Measurements from ENCODE around the gene ACSM3. TPM values are rescaled to one million over a fixed set of nuclear protein-coding genes. Genes with fewer than 3 reads are reported as not detected.

Gene ACSM3
- total and polyA plus RNA-seq, 2 experiments from 2014 or later = 5.7 to 8.7 TPM

GRCh38 chr16:20803192-20803560 lies 39.4 kb downstream of the ACSM3 start:
- H3K4me3 Mint-ChIP-seq = no peak overlapping the region
- no peaks in the 10 kb centered on the region for H3K36me3 ChIP-seq (ENCODE audit: insufficient read depth)

More at GRCh38 chr16:20803192-20803560, 39.4 kb downstream of the ACSM3 start:
- DNase-seq (ENCODE audit: low spot score) (no peak), ATAC-seq (no peak)
- peaks cover 13% of the 10 kb centered on the region; the same call in 2 of the 3 replicates for H3K4me1 Mint-ChIP-seq
- H3K4me2 ChIP-seq = no peak overlapping the region
- no peaks in the 10 kb centered on the region for H3K27me3 ChIP-seq (ENCODE audit: insufficient read depth)
- H3K4me1 ChIP-seq (ENCODE audit: insufficient read depth) = peaks cover 5% of the 10 kb centered on the region; the same call in 1 of the 2 replicates
- peaks cover 5% of the 10 kb centered on the region for H3K27me3 Mint-ChIP-seq (ENCODE audit: insufficient read depth, low read depth, poor library complexity)
- no peaks in the 10 kb centered on the region for H3K79me2 ChIP-seq (replicated peaks; ENCODE audit: insufficient read depth)
- H2AFZ ChIP-seq = no peak overlapping the region
- peaks cover 11% of the 10 kb centered on the region; the same call in 1 of the 2 replicates for H3F3A ChIP-seq (replicated peaks; ENCODE audit: low read depth)
- no peak overlapping the region for H3K27ac Mint-ChIP-seq
- H3K27ac ChIP-seq (ENCODE audit: low read depth) = no peak overlapping the region
- H3K4me3 ChIP-seq = no peak overlapping the region
- H3K9me3 Mint-ChIP-seq = no peaks in the 10 kb centered on the region
- H4K20me1 ChIP-seq (replicated peaks; ENCODE audit: insufficient read depth) = no peaks in the 10 kb centered on the region
- TF ChIP-seq JUNB (IDR thresholded peaks at IDR 0.05; ENCODE audit: unreplicated experiment) (no peak), REST (IDR thresholded peaks at IDR 0.05; ENCODE audit: unreplicated experiment) (no peak), ZNF114 (CRISPR knock-in tag; IDR thresholded peaks at IDR 0.05) (no peak), ZNF462 (CRISPR knock-in tag; IDR thresholded peaks at IDR 0.05) (no peak), POLR2AphosphoS5 (IDR thresholded peaks at IDR 0.05; ENCODE audit: low read depth) (no peak), ETS1 (IDR thresholded peaks at IDR 0.05) (no peak), CTCF (conservative IDR thresholded peaks at IDR 0.05; ENCODE audit: low read depth in 2 of 2) (no peak), EZH2phosphoT487 (IDR thresholded peaks at IDR 0.05; ENCODE audit: unreplicated experiment) (no peak)
- H3K9me2 ChIP-seq (ENCODE audit: insufficient read depth) = no peaks in the 10 kb centered on the region
- peaks cover 7% of the 10 kb centered on the region; the same call in 1 of the 3 replicates for H3K36me3 Mint-ChIP-seq (ENCODE audit: low read depth)
